Embryonic facial prominence (tissue), 1 donor: ENCODE results near the gene HELZ2.

ENCODE experiments used
- DNase-seq: peaks from one replicate; pipeline ENCODE4 v3.0.0-alpha.2; 2016; ENCODE audit errors: extremely low spot score

HELZ2 gene

DNA sequence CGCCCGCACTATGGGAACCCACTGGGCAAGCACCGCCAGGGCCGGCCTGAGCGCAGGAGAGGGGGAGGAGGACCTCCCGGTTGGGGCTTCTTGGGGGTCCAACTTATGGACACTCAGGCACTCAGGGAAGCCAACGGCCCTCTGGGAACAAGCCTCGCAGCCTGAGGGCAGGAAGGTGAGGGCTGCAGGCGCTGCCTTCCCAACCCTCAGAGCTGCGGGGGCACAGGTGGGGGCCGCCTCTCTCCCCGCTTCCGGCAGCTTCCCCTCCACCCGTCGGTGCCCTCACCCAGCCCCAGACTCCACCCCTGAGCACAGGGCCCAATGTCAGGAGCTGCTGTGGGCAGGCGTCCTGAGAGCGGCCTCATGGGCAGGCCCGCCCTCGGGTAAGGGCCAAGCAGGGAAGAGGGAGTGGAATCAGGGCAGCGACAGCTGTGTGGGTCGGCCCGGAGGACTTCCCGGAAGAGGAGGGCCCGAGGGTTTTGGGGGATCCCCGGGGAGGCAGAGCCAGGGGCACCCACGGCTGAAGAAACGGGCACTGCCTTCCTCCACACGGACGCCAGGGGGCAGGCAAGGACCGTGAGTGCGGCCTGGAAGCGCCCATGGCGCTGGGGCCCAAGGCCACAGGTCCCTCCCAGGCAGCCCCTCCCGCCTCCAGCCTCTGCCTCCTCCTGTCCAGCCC lies 36.4 kb downstream of the HELZ2 start:
- DNase-seq = no peak

DNA sequence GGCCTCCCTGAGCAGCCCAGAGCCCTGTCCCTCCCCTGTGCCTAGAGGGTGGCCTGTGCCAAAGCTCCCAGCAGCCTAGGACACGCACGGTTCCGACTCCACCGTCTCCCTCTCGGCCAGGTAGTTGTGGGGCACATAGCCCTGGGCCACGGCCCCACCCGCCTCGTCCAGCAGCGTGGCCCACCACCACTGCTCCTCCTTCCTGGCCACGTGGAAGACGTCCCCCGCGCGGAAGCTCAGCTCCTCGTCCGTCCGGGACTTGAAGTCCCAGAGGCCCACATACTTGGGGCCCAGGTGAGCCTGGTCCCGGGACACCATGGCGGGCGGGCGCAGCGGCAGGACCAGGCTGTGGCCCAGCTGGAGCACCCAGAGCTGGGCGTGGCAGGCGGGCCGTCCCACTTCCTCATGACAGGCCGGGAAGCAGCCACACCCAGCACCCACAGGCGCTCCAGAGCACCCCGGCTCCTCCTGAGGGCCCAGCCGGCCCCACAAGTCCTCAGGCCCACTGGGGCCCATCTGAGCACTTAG lies 37.0 kb downstream of the HELZ2 start, which contains the start of gene PTK6:
TSS of gene PTK6 (minus strand) at position 380 of the 528 bp plus-strand sequence. CDS start at position 318, 62 bp downstream.
- no peak for DNase-seq

DNA sequence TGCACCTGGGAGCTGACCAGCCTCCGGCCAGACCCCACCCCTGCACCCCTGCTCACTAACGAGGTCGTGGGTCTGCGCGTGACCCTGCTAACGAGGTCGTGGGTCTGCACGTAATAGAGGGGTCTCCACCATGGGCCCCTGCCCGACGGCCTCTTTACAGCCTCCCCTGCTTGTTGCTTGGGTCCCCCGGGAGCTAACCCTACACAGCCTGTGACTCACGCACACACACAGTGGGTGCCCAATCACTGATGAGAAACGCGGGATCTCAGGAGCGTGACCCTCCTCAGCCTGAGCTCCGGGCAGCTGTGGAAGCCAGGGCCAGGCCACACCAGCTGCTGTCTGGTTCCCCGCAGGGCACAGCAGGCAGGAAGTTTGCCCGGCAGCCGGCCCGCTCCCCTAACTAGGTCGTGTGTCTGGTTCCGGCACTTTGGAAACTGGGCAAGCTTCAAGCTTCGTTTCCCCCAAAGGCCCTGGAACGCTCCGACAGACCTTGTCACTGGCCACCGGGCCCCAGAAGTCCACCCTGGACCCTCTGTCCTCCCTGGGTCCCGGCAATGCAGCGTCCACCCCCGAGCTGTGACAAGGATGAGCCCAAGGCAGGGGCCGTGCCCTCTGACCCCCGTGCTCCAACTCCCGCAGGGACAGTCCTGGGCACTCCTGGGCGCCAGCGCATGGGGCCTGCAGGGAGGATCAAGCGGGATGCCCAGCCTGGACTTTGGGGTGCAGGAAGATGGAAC lies 37.6 kb downstream of the HELZ2 start:
- DNase-seq = no peak

DNA sequence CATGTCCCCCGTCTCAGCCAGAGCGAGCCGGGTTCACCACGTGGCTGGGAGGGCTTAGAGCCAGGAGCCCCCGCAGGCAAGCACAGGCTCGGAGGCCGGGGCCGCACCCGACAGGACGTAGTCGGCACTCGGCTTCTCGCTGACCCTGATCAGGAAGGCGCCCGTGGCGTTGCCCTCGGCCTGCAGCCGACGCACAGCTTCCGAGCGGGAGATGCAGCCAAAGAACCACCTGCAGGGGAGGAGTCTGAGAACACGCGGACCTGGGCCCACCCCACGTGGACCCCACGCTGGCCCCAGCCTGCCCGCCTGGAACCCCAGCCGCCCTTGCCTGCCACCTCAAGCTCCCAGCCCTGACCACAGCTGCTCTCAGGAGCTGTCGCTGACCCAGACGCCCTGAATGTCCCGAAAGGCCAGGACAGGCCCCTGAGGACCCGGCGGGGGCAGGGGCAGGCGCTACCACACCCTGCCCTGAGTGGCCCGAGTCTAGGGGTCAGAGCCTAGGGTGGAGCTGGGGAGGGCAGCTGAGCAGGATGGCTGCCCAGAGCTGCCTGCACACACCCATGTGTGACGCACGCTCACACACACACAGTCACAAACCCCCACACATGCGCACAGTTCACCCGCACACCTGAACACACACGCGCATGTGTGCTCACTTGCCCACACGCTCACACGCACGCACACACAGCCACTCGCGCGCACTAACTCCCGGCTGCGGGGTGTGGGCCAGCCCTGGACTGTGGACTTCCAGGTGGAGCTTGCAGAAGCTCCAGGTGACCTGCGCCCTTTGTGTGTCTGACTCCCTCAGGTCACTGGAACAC lies 39.0 kb downstream of the HELZ2 start:
- DNase-seq = no peak

DNA sequence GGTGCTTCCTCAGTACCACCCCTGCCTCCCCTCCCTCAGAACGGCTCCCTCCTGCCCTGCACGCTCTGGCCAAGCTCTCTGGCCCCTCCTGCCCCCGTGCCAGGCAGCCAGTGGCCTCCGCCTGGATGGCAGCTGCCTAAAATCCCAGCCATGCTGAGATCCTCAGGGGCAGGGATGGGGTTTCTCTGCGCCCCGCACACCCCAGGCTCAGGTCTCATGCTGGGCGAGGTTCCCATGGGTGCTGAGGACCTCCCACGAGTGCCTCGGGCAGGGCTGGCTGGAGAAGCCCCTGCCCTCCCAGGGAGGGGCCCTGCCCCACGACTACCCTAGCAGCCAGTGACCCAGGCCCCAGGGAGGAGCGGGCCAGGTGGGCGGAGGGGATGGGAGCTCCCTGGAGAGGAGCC lies 39.6 kb downstream of the HELZ2 start:
- no peak for DNase-seq

DNA sequence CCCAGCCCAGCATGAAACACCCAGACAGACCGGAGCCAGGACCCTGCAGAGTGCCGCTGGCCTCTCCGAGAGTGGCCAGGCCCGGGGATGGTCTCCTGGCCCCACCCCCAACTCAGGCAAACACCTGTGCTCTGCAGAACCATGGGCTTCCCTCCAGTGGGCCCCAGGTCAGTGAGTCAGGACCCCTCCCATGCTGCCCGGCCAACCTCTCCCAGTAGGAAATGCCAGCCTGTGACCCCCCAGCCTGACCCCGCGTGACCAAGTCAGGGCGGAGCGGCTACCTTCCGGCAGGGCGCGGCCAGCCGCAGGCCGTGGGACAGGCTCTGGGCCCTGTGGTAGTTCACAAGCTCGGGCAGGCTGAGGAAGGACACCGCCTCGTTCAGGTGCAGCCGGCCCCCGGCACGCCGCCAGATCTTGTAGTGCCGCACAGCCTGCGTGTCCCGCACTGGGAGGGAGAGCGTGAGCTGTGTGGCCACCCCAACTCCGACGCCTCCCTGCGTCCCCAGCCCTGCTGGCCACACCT lies 40.1 kb downstream of the HELZ2 start:
- no peak for DNase-seq

DNA sequence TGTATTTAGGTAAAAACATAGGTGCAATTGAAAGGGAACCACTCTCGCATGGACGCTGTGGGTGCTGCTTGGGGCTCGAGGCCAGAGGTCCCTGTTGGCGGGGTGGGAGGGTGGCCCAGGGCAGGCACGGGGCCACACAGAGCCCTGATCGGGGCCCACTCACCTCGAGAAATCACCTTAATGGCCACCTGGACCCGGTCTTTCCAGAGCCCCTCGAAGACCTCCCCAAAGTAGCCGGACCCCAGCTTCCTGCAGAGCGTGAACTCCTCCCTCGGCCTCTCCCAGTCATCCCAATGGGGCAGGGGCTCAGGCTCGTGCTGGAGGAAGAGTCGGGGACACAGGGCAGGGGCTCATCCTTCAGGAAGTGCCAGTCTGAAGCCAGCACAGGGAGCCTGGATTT lies 40.7 kb downstream of the HELZ2 start:
- DNase-seq = no peak

DNA sequence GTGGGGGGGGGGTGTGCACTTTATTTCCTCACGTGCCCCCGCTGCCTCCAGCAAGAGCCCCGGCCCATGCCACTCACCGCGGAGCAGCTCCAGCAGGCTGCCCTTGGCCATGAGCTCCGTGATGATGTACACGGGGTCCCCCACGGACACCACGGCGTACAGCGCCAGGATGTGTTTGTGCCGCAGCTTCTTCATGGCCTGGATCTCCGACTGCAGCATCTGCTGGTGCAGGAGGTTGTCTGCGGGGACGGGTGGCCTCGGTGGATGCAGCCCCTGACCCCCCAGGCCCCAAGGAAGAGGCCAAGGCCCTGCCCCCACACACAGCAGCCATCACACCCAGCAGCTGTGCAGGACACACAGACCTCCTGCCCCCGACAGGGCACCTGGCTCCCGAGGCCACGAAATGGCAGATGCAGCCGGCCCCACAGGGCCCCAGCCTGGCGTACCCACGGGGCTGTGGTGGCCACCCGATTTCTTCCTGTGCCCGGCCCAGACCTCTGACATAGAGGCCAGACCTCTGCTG lies 41.5 kb downstream of the HELZ2 start:
- DNase-seq = no peak

DNA sequence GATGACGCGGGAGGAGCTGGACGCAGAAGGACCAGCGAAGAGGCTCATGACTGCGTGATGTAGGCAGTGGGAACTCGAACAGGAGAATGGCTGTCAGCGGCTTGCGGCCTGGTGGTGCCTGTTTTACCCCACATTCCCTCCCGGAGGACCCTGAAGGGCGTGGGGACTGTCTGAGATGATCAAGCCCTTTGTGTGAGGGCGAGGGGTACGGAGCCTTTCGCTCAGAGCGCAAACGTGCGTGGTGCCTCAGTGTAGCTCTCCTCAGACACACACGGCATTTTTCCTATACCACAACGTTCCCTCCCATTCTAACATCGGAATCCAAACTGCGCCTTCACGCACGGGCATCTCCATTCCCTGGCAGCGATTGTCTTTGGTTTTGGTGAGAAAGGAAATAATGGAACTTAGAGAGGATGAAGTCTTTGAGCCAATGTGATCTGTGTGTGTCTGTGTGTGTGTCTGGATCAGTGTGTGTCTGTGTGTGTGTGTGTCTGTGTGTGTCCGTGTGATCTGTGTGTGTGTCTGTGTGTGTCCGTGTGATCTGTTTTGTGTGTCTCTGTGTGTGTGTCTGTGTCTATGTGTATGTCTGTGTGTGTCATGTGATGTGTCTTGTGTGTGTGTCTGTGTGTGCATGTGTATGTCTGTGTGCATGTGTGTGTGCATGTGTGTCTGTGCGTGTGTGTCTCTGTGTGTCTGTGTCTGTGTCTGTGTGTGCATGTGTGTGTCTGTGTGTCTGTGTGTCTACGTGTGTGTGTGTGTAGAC lies 42.2 kb downstream of the HELZ2 start:
- no peak for DNase-seq

DNA sequence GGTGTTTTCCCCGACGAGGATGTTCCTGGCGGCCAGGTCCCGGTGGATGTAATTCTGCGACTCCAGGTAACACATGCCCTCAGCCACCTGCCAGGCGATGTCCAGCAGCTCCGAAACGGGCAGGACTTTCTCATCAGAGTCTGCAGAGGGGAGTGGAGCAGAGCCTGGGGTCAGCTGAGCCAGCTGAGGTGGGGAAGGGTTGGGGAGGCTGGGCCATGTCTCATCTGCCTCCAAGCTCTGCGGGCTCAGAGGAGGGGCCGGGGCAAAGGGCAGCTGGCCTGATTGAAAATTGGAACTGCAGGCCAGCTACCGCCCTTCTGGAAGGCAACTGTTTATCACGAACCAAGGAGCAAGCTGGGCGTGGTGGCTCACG lies 43.3 kb downstream of the HELZ2 start:
- DNase-seq = no peak

DNA sequence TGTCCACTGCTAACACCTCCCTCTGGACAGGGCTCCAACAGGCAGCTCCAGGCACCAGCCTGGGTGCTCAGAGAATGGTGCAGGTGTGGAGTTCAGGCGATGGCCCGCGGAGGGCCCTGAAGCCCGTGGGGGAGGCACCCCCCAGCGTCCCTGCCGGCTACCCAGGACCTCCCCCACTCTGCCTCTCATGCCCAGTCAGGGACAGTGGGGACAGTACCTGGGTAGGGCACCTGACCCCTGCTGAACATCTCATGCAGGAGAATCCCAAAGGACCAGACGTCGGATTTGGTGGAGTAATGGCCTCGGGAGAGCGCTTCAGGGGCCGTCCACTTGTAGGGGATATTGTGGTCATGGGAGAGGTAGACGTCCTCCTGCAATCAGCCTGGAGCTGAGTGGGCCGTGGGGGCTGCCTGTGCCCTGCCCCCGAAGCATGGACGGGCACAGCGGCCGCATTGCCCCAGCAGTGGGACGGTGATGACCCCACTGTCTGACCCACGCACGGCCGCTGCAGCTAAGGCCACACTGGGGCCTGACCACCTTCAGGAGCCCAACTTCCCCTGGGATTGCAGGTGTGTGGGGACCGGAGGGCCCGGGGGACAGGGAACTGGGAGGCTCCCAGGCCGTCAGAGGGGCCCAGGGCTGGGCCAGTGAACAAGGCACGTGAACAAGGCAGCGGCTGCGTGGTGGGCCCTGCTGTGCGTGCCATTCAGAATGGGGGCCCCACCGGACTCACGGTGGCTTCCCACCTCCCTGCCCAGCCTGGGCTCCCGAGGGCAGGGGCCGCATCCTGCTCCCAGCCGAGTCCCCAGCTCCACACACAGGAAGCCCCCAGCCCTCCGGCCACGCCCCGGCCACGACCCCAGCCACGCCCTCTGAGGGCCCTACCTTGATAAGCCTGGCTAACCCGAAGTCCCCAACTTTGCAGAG lies 43.9 kb downstream of the HELZ2 start:
- no peak for DNase-seq

DNA sequence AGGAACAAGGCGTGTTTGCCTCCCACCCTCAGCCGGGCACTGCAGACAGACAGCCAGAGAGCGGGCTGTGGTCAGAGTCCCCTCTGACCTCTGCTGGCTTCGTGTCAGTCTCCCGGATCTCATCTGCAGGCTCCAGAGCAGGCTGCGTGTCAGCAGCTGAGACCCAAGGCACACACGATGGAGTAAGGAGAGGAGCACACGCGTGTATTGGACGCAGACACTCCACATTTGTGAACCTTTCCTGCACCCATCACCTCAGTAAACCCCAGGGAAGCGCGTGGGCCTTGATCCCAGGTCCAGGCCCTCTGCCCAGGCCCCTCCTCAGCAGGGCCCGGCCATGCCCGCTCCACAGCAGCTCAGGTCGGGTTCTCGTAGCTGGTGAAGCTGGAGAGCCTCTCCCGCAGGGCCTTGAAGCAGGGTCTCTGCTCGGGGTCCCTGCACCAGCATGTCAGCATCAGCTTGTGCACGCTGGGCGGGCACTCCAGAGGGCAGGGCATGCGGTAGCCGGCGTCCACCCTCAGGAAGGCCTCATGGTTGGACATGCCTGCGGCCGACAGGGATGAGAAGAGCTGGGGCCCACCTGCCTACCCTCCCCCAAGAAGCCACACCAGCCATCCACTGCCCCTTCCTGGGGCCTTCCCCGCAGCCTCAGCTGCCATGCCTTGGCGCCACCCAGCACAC lies 44.7 kb downstream of the HELZ2 start:
- no peak for DNase-seq

DNA sequence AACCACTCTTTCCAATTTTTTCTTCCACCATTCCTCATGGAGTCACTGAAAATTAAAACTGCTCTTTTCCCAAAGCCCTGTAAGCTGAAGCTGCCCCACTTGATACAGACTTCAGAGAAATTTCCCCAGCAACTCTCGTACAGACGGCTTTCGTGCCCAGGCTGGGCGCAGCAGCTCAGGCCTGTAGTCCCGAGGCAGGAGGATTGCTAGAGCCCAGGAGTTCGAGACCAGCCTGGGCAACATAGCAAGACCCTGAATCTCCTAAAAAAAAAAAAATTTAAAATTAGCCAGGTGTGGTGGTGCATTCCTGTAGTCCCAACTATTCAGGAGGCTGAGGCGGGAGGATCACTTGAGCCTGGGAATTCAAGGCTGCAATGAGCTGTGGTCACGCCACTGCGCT lies 46.9 kb downstream of the HELZ2 start:
- DNase-seq = no peak

DNA sequence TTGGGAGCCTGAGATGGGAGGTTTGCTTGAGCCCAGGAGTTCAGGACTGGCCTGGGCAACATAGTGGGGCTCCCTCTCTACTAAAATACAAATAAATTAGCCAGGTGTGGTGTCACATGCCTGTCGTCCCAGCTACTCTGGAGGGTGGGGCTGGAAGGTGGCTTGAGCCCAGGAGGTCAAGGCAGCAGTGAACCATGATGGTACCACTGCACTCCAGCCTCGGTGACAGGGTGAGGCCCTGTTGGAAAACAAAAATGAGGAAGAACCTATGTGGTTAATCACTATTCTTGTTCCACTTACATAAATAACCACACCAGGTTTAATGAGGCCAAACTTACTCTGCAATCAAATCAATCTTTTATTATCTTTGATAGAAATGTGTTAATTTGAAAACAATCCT lies 48.1 kb downstream of the HELZ2 start:
- DNase-seq = no peak

DNA sequence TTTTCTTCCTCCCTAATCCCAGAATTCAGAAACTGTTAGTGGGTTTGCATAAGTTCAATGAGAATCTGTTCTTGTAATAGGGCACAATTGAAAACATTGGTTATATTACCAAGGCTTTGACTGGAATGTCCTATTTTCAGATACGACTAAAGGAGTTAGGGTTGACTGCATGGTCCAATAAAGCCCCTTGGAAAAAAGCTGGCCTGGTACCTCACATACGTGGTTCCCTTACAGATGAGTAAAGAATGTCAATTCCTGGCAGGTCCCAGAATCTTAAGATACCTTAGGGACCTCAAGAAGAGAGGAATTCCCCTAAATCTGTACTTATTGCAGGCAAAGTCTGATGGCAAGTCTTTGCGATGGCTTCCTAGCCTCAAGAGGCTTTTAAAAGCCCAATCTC lies 48.9 kb downstream of the HELZ2 start:
- no peak for DNase-seq
